Endothelial cell of umbilical vein (primary cell): Measurements from ENCODE around the gene PSMC2. TPM values are rescaled to one million over a fixed set of nuclear protein-coding genes. Genes with fewer than 3 reads are reported as not detected.

Experiments
- BruUV-seq: library from RNA; stranded (reverse); fragments of 400-500 nt; replicated peaks from 2 replicates; lab custom pipeline; 2021; lab: Mats Ljungman, UMichigan
- CTCF ChIA-PET: fragments of 300-600, 350-600 bp; sonication (Branson Sonifier 250); formaldehyde crosslinking; loops from one replicate; lab custom pipeline; 2021; ENCODE audit warnings: antibody characterized with exemption, inconsistent platforms; lab: Charles Lee
- POLR2A ChIA-PET: fragments of 300-600, 350-600 bp; sonication (Branson Sonifier 250); formaldehyde crosslinking; loops from one replicate; lab custom pipeline; 2021; ENCODE audit warnings: antibody characterized with exemption, inconsistent platforms; lab: Charles Lee
- DNase-seq: peaks from one replicate; pipeline ENCODE4 v3.0.0-alpha.2; 2011; ENCODE audit warnings: low read depth, low spot score
- FAIRE-seq: peaks from 2 replicates; lab custom pipeline; 2011; peaks lifted over from hg19 to GRCh38; lab: Jason Lieb, UNC
- H2AFZ ChIP-seq: 2 replicates; pipeline ENCODE4 v1.6.0; 2012; ENCODE audit warnings: low read depth, low read length, control low read depth, inconsistent platforms
- H3K27ac ChIP-seq: 2 replicates; pipeline ENCODE4 v1.5.1; 2011; ENCODE audit warnings: low read depth, mild to moderate bottlenecking, control low read depth, low read length, moderate library complexity; ENCODE audit not compliant: insufficient read depth
- H3K27me3 ChIP-seq, 2 experiments: 2 replicates each; pipeline versions ENCODE4 v1.6.0 to v1.6.1; 2011; ENCODE audit warnings: low read length in 2 of 2, mixed read lengths in 1 of 2; ENCODE audit not compliant: control insufficient read depth in 2 of 2, insufficient read depth in 2 of 2
- H3K36me3 ChIP-seq, 2 experiments: 2 replicates in 1 of 2; 3 replicates in 1 of 2; pipeline ENCODE4 v1.5.1; 2011; ENCODE audit warnings: low read length in 2 of 2, mild to moderate bottlenecking in 1 of 2, moderate library complexity in 1 of 2; ENCODE audit not compliant: control insufficient read depth in 2 of 2, insufficient read depth in 2 of 2; ENCODE audit errors: extremely low read depth in 1 of 2
- H3K4me1 ChIP-seq: 3 replicates; pipeline ENCODE4 v1.5.1; 2011; ENCODE audit warnings: mild to moderate bottlenecking, low read length; ENCODE audit not compliant: control insufficient read depth, insufficient read depth; ENCODE audit errors: extremely low read depth
- H3K4me2 ChIP-seq: 2 replicates; pipeline ENCODE4 v1.6.1; 2011; ENCODE audit warnings: low read length, control low read depth, mixed read lengths; ENCODE audit not compliant: insufficient read depth
- H3K4me3 ChIP-seq, 3 experiments: fragments of 200-600 bp in 1 of 3; sonication (generic), shearing (Covaris generic) in 1 of 3; replicated peaks in 1 of 3; 2 replicates each; pipeline ENCODE4 v1.5.1; 2011 to 2016; ENCODE audit warnings: control low read depth in 3 of 3, low read length in 3 of 3, mild to moderate bottlenecking in 2 of 3, inconsistent platforms in 1 of 3, low read depth in 1 of 3, moderate library complexity in 1 of 3; ENCODE audit not compliant: insufficient read depth in 1 of 3
- H3K79me2 ChIP-seq: 2 replicates; pipeline ENCODE4 v1.6.0; 2012; ENCODE audit warnings: low read length, inconsistent platforms; ENCODE audit not compliant: control insufficient read depth, insufficient read depth
- H3K9ac ChIP-seq: replicated peaks from 2 replicates; pipeline ENCODE3; 2011; ENCODE audit warnings: low read length, control low read depth; ENCODE audit not compliant: insufficient read depth; ENCODE audit errors: extremely low read depth
- H3K9me1 ChIP-seq: replicated peaks from 3 replicates; pipeline ENCODE4 v1.6.0; 2011; ENCODE audit warnings: mild to moderate bottlenecking, low read length; ENCODE audit not compliant: control insufficient read depth, insufficient read depth; ENCODE audit errors: extremely low read depth
- H3K9me3 ChIP-seq: replicated peaks from 2 replicates; pipeline ENCODE4 v1.5.1; 2012; ENCODE audit warnings: low read length, inconsistent platforms; ENCODE audit not compliant: control insufficient read depth, insufficient read depth
- H4K20me1 ChIP-seq: replicated peaks from 2 replicates; pipeline ENCODE3; 2011; ENCODE audit warnings: mild to moderate bottlenecking, low read length; ENCODE audit not compliant: control insufficient read depth, insufficient read depth; ENCODE audit errors: extremely low read depth
- CTCF ChIP-seq, 2 donors: IDR thresholded peaks; 1 replicate in 1 of 2; 2 replicates in 1 of 2; pipeline ENCODE4 v1.5.1; 2011; ENCODE audit warnings: low read length in 2 of 2, mild to moderate bottlenecking in 2 of 2, moderate library complexity in 2 of 2, control low read depth in 1 of 2, inconsistent platforms in 1 of 2, low read depth in 1 of 2; ENCODE audit not compliant: insufficient read depth in 1 of 2; ENCODE audit errors: extremely low read depth in 1 of 2
- EZH2 ChIP-seq: IDR thresholded peaks from 2 replicates; pipeline ENCODE4 v1.6.1; 2012; ENCODE audit warnings: borderline replicate concordance, low read depth, mild to moderate bottlenecking, moderate library complexity, low read length, inconsistent platforms; ENCODE audit not compliant: severe bottlenecking
- FOS ChIP-seq: IDR thresholded peaks from 2 replicates; pipeline ENCODE4 v1.6.1; 2011; ENCODE audit warnings: mild to moderate bottlenecking, low read length, moderate library complexity, borderline replicate concordance; ENCODE audit not compliant: insufficient read depth
- GATA2 ChIP-seq: IDR thresholded peaks from 2 replicates; pipeline ENCODE4 v1.7.0; 2011; ENCODE audit warnings: low read depth, mild to moderate bottlenecking, moderate library complexity, mixed read lengths, low read length; ENCODE audit not compliant: insufficient read length, insufficient read depth
- JUN ChIP-seq: IDR thresholded peaks from 2 replicates; pipeline ENCODE4 v1.6.1; 2011; ENCODE audit warnings: borderline replicate concordance, low read depth; ENCODE audit not compliant: insufficient read length, insufficient read depth
- MAX ChIP-seq: IDR thresholded peaks from 2 replicates; pipeline ENCODE4 v1.6.1; 2011; ENCODE audit not compliant: insufficient read depth, insufficient read length
- MYC ChIP-seq: IDR thresholded peaks from one replicate; pipeline ENCODE4 v1.6.1; 2011; ENCODE audit warnings: mild to moderate bottlenecking, low read depth, low read length
- POLR2A ChIP-seq: IDR thresholded peaks from 2 replicates; pipeline ENCODE4 v1.6.1; 2012; ENCODE audit warnings: low read depth, mild to moderate bottlenecking, control low read depth, low read length
- POLR2AphosphoS5 ChIP-seq: IDR thresholded peaks from 2 replicates; pipeline ENCODE4 v1.6.1; 2012; ENCODE audit warnings: low read depth, mild to moderate bottlenecking, control low read depth, low read length, moderate library complexity; ENCODE audit not compliant: insufficient read depth
- dilution Hi-C: fragments of 300-500 bp; cut with MboI; formaldehyde crosslinking; loops from one replicate; pipeline ENCODE4 v1.15.0; 2019; ENCODE audit warnings: low sequenced_read_pairs; ENCODE audit not compliant: extremely low pct_ligation_motif_present
- intact Hi-C: fragments of 100-400 bp; cut with micrococcal nuclease; formaldehyde crosslinking; loops from one replicate; pipeline ENCODE4 v1.10.0; 2022
- polyA plus RNA-seq, 4 experiments: library from polyadenylated mRNA; depleted of rRNA in 3 of 4; stranded (reverse) in 3 of 4; unstranded in 1 of 4; fragments of >200 nt; gene quantifications; 2 replicates each; pipeline versions ENCODE4 v1.2.1 to v1.2.3, GENCODE V29; 2011 to 2012; ENCODE audit warnings: missing spikeins in 1 of 4
- total RNA-seq: library from RNA; stranded (reverse); gene quantifications from 2 replicates; pipeline ENCODE4 v1.2.3, GENCODE V29; 2021

The PSMC2 gene
- total and polyA plus RNA-seq, 2 donors (not counting 3 experiments of a cell fraction or from before 2014, with no cell fraction given), result 109 to 147 TPM

DNA sequence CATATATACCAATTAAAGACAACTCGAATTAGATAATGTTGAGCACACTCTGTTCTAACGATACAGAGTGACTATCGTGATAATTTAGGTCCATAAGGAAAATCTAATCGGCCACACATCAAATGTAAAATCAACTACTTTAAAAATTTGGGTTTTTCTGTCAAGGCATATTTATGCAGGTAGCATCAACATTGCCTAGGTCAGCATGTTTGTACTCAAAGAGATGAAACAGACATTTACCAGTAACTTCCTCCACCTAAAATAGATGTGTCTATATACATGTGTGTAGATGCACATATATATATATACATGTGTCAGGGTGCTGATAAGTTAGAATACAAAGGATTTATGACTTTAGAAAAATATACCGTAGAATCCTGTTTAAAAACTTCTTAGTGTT is 22.0 kb downstream of the PSMC2 start:
- no TSS peak for BruUV-seq
- no peaks in the 10 kb centered on the region for H3K4me1 ChIP-seq
- dilution Hi-C loops, result no loop called here
- CTCF ChIA-PET, result no interaction called here
- no peak overlapping the region for H3K9ac ChIP-seq
- no peaks in the 10 kb centered on the region for H3K79me2 ChIP-seq
- no peak overlapping the region for H3K27ac ChIP-seq
- DNase-seq (no peak), FAIRE-seq (peak; percentile 15)
- H3K9me1 ChIP-seq, result no peaks in the 10 kb centered on the region
- peaks cover 10 to 31% of the 10 kb centered on the region in 2 experiments for H3K36me3 ChIP-seq
- H3K27me3 ChIP-seq, result no peaks in the 10 kb centered on the region
- intact Hi-C loops, result no loop called here
- no peaks in the 10 kb centered on the region for H4K20me1 ChIP-seq
- POLR2A ChIA-PET, result no interaction called here
- no peak overlapping the region for H3K4me2 ChIP-seq
- no peak overlapping the region for H3K4me3 ChIP-seq
- TF ChIP-seq FOS (no peak), CTCF (IDR thresholded peaks at IDR 0.05; ENCODE audit: extremely low read depth in 1 of 2, insufficient read depth in 1 of 2, low read depth in 1 of 2, low read length in 2 of 2) (no peak), POLR2AphosphoS5 (no peak), GATA2 (no peak), MYC (no peak), POLR2A (no peak), EZH2 (no peak), JUN (no peak), MAX (no peak)
- H2AFZ ChIP-seq, result no peak overlapping the region
- H3K9me3 ChIP-seq, result no peaks in the 10 kb centered on the region
